Activated CD4-positive, alpha-beta T cell treated with anti-CD3 and anti-CD28 coated beads, Interleukin-10, Interleukin-2, amounts not matched to agents 100 ng/mL and 50 ng/mL, durations not matched to agents 16 hours and 8 hours (primary cell): Measurements from ENCODE around the gene APP.
"Not testable (repeated sequence)": the region's sequence is repeated elsewhere in the genome, so short reads cannot be mapped to it uniquely, and the experiment has no call there.

ENCODE experiments used
- DNase-seq: peaks from one replicate; pipeline ENCODE4 v3.0.0-alpha.2; 2020

APP gene

GRCh38 chr21:25931765-25932164, 238.8 kb downstream of the APP start:
- DNase-seq = no peak

GRCh38 chr21:25929856-25930520, 240.6 kb downstream of the APP start:
- no peak for DNase-seq

GRCh38 chr21:25927195-25927880, 243.2 kb downstream of the APP start:
- no peak for DNase-seq

- DNase-seq = no peak
Measured at GRCh38 chr21:25925936-25926335, 244.6 kb downstream of the APP start.

- DNase-seq = no peak
Measured at GRCh38 chr21:25925064-25925800, 245.3 kb downstream of the APP start.

- DNase-seq = not testable (repeated sequence)
Measured at GRCh38 chr21:25918152-25918551, 252.4 kb downstream of the APP start.

GRCh38 chr21:25916226-25916625, 254.3 kb downstream of the APP start:
- no peak for DNase-seq

- DNase-seq = no peak
Measured at GRCh38 chr21:25913479-25913878, 257.1 kb downstream of the APP start.

- no peak for DNase-seq
Measured at GRCh38 chr21:25912402-25912746, 258.2 kb downstream of the APP start.

GRCh38 chr21:25911730-25912401, 258.7 kb downstream of the APP start:
- no peak for DNase-seq

GRCh38 chr21:25910809-25911208, 259.8 kb downstream of the APP start:
- DNase-seq = no peak

- DNase-seq = no peak
Measured at GRCh38 chr21:25909341-25909740, 261.2 kb downstream of the APP start.

GRCh38 chr21:25908495-25908894, 262.1 kb downstream of the APP start:
- DNase-seq = no peak

GRCh38 chr21:25907573-25908275, 262.8 kb downstream of the APP start:
- DNase-seq = no peak

GRCh38 chr21:25906587-25906986, 264.0 kb downstream of the APP start:
- DNase-seq = no peak

GRCh38 chr21:25905126-25905525, 265.4 kb downstream of the APP start:
- no peak for DNase-seq

- no peak for DNase-seq
Measured at GRCh38 chr21:25904044-25904695, 266.4 kb downstream of the APP start.

GRCh38 chr21:25903607-25904006, 267.0 kb downstream of the APP start:
- DNase-seq = no peak

- no peak for DNase-seq
Measured at GRCh38 chr21:25901330-25901979, 269.1 kb downstream of the APP start.

- DNase-seq = no peak
Measured at GRCh38 chr21:25898671-25899070, 271.9 kb downstream of the APP start.

GRCh38 chr21:25897383-25897782, 273.2 kb downstream of the APP start:
- no peak for DNase-seq
